ENCODE data around the gene KRT83. TPM values are rescaled to one million over a fixed set of nuclear protein-coding genes. Genes with fewer than 3 reads are reported as not detected.
A peak's percentile ranks its signal among the peaks of the same experiment; 100 is the strongest.
"Not testable (repeated sequence)": the region's sequence is repeated elsewhere in the genome, so short reads cannot be mapped to it uniquely, and the experiment has no call there.

KRT83 gene
- total RNA-seq, 2 experiments from 2014 or later: not detected

GRCh38 chr12:52310622-52311284 is 10.4 kb downstream of the KRT83 start:
- Mint-ChIP-seq H3K27me3 (peaks cover 69% of the 10 kb centered on the region), H3K36me3 (ENCODE audit: low read depth) (no peaks in the 10 kb centered on the region), H3K4me3 (no peak overlapping the region), H3K9me3 (no peaks in the 10 kb centered on the region), H3K4me1 (peaks cover 13% of the 10 kb centered on the region), H3K27ac (no peak overlapping the region)
- no peak for DNase-seq
- CTCF ChIA-PET: interaction anchor here (0.8 to 7.1 kb wide), 7 partner anchors 11 to 154 kb away, joined by 3 to 50 read pairs (median 3); no protein-coding TSS in a partner anchor
- POLR2A ChIA-PET: interaction anchor here (1.4 kb wide), 1 partner anchor 16 kb away, joined by 4 read pairs; no protein-coding TSS in a partner anchor

- H3K36me3 Mint-ChIP-seq (ENCODE audit: low read depth): no peaks in the 10 kb centered on the region
- H3K4me1 Mint-ChIP-seq: peaks cover 24% of the 10 kb centered on the region
- no peaks in the 10 kb centered on the region for H3K9me3 Mint-ChIP-seq
- DNase-seq: no peak
- H3K27me3 Mint-ChIP-seq: peaks cover 67% of the 10 kb centered on the region
- ChIA-PET CTCF (interaction anchor here (1.1 to 7.1 kb wide), 3 partner anchors 10 to 30 kb away, joined by 3 to 50 read pairs (median 4); no protein-coding TSS in a partner anchor), POLR2A (interaction anchor here (1.0 kb wide), 1 partner anchor 24 kb away, joined by 3 read pairs; no protein-coding TSS in a partner anchor)
- no peak overlapping the region for H3K4me3 Mint-ChIP-seq
- H3K27ac Mint-ChIP-seq: no peak overlapping the region
Observed at GRCh38 chr12:52308806-52309425, 12.3 kb downstream of the KRT83 start.

- no peaks in the 10 kb centered on the region for H3K36me3 Mint-ChIP-seq (ENCODE audit: low read depth)
Observed at GRCh38 chr12:52307836-52308805, 13.1 kb downstream of the KRT83 start.

GRCh38 chr12:52306731-52307130 is 14.5 kb downstream of the KRT83 start:
- H3K4me1 Mint-ChIP-seq: peaks cover 24% of the 10 kb centered on the region

More at GRCh38 chr12:52307836-52308805, 13.1 kb downstream of the KRT83 start:
- peak overlapping the region; percentile 52 for H3K4me3 Mint-ChIP-seq
- H3K9me3 Mint-ChIP-seq: no peaks in the 10 kb centered on the region
- H3K27ac Mint-ChIP-seq: no peak overlapping the region
- H3K4me1 Mint-ChIP-seq: peaks cover 24% of the 10 kb centered on the region
- peak; percentile 49 for DNase-seq
- H3K27me3 Mint-ChIP-seq: peaks cover 60% of the 10 kb centered on the region
- CTCF ChIA-PET: interaction anchor here (1.1 to 7.1 kb wide), 6 partner anchors 8 to 57 kb away, joined by 3 to 50 read pairs (median 4); no protein-coding TSS in a partner anchor
- POLR2A ChIA-PET: no interaction called here

GRCh38 chr12:52305921-52306705 is 15.1 kb downstream of the KRT83 start:
- CTCF ChIA-PET: interaction anchor here (0.9 to 7.1 kb wide), 4 partner anchors 13 to 84 kb away, joined by 3 to 50 read pairs (median 4); no protein-coding TSS in a partner anchor
- peaks cover 46% of the 10 kb centered on the region for H3K27me3 Mint-ChIP-seq
- H3K4me1 Mint-ChIP-seq: peaks cover 24% of the 10 kb centered on the region
- POLR2A ChIA-PET: interaction anchor here (0.6 kb wide), 1 partner anchor 1792 kb away, joined by 5 read pairs; no protein-coding TSS in a partner anchor
- no peak overlapping the region for H3K27ac Mint-ChIP-seq
- DNase-seq: no peak
- no peaks in the 10 kb centered on the region for H3K36me3 Mint-ChIP-seq (ENCODE audit: low read depth)
- H3K9me3 Mint-ChIP-seq: no peaks in the 10 kb centered on the region
- H3K4me3 Mint-ChIP-seq: no peak overlapping the region

More at GRCh38 chr12:52306731-52307130, 14.5 kb downstream of the KRT83 start:
- H3K9me3 Mint-ChIP-seq: no peaks in the 10 kb centered on the region
- POLR2A ChIA-PET: interaction anchor here (0.6 kb wide), 1 partner anchor 1791 kb away, joined by 5 read pairs; no protein-coding TSS in a partner anchor
- CTCF ChIA-PET: interaction anchor here (0.9 to 7.1 kb wide), 5 partner anchors 9 to 85 kb away, joined by 3 to 50 read pairs (median 3); no protein-coding TSS in a partner anchor
- no peak for DNase-seq
- peaks cover 47% of the 10 kb centered on the region for H3K27me3 Mint-ChIP-seq
- no peak overlapping the region for H3K4me3 Mint-ChIP-seq
- no peak overlapping the region for H3K27ac Mint-ChIP-seq
- H3K36me3 Mint-ChIP-seq (ENCODE audit: low read depth): no peaks in the 10 kb centered on the region

GRCh38 chr12:52304941-52305411 is 16.2 kb downstream of the KRT83 start:
- peak; percentile 46 for DNase-seq
- CTCF ChIA-PET; H3K27ac Mint-ChIP-seq; H3K36me3 Mint-ChIP-seq (ENCODE audit: low read depth); H3K4me3 Mint-ChIP-seq; H3K9me3 Mint-ChIP-seq; POLR2A ChIA-PET: not testable (repeated sequence)
- Mint-ChIP-seq H3K27me3 (peaks cover 47% of the 10 kb centered on the region), H3K4me1 (peaks cover 24% of the 10 kb centered on the region)

GRCh38 chr12:52302242-52302914 is 18.8 kb downstream of the KRT83 start:
- H3K36me3 Mint-ChIP-seq (ENCODE audit: low read depth); H3K4me3 Mint-ChIP-seq; H3K27ac Mint-ChIP-seq; POLR2A ChIA-PET; DNase-seq; H3K9me3 Mint-ChIP-seq; CTCF ChIA-PET: not testable (repeated sequence)
- Mint-ChIP-seq H3K27me3 (peaks cover 40% of the 10 kb centered on the region), H3K4me1 (peaks cover 15% of the 10 kb centered on the region)

GRCh38 chr12:52301721-52302120 is 19.5 kb downstream of the KRT83 start:
- peaks cover 15% of the 10 kb centered on the region for H3K4me1 Mint-ChIP-seq
- H3K27me3 Mint-ChIP-seq: peaks cover 39% of the 10 kb centered on the region
- H3K36me3 Mint-ChIP-seq (ENCODE audit: low read depth); H3K27ac Mint-ChIP-seq; CTCF ChIA-PET; POLR2A ChIA-PET; H3K9me3 Mint-ChIP-seq; DNase-seq; H3K4me3 Mint-ChIP-seq: not testable (repeated sequence)

- Mint-ChIP-seq H3K4me3 (no peak overlapping the region), H3K36me3 (ENCODE audit: low read depth) (no peaks in the 10 kb centered on the region), H3K27ac (no peak overlapping the region), H3K27me3 (peaks cover 34% of the 10 kb centered on the region), H3K9me3 (no peaks in the 10 kb centered on the region), H3K4me1 (peaks cover 15% of the 10 kb centered on the region)
- ChIA-PET CTCF (no interaction called here), POLR2A (no interaction called here)
- DNase-seq: no peak
Observed at GRCh38 chr12:52300796-52301691, 20.2 kb downstream of the KRT83 start.

GRCh38 chr12:52298677-52299190 is 22.5 kb downstream of the KRT83 start:
- ChIA-PET CTCF (interaction anchor here (1.4 kb wide), 1 partner anchor 12 kb away, joined by 3 read pairs; no protein-coding TSS in a partner anchor), POLR2A (no interaction called here)
- peaks cover 48% of the 10 kb centered on the region for H3K27me3 Mint-ChIP-seq
- peaks cover 7% of the 10 kb centered on the region for H3K4me1 Mint-ChIP-seq
- no peaks in the 10 kb centered on the region for H3K36me3 Mint-ChIP-seq (ENCODE audit: low read depth)
- no peak for DNase-seq
- H3K9me3 Mint-ChIP-seq: no peaks in the 10 kb centered on the region
- H3K27ac Mint-ChIP-seq: no peak overlapping the region
- H3K4me3 Mint-ChIP-seq: no peak overlapping the region

Data from activated CD4-positive, alpha-beta memory T cell treated with anti-CD3 and anti-CD28 coated beads, Interleukin-2, amount 10 ng/mL, durations not matched to agents 7 days and 5 days (primary cell).